HG03565 (cell line): Measurements from ENCODE around the gene RHOD.

ENCODE experiments used
- ATAC-seq: cut with Tn5 transposase; IDR thresholded peaks from one replicate; pipeline ENCODE4 v1.9.1; 2021; ENCODE audit warnings: mild to moderate bottlenecking, moderate library complexity; ENCODE audit not compliant: unreplicated experiment

Gene RHOD

GRCh38 chr11:67058506-67058905 is 1.9 kb downstream of the RHOD start:
- ATAC-seq, result no peak

GRCh38 chr11:67059671-67060070 is 3.0 kb downstream of the RHOD start:
- no peak for ATAC-seq

GRCh38 chr11:67060111-67060522 is 3.5 kb downstream of the RHOD start:
- ATAC-seq, result no peak

GRCh38 chr11:67062526-67063373 is 6.1 kb downstream of the RHOD start:
- no peak for ATAC-seq

DNA sequence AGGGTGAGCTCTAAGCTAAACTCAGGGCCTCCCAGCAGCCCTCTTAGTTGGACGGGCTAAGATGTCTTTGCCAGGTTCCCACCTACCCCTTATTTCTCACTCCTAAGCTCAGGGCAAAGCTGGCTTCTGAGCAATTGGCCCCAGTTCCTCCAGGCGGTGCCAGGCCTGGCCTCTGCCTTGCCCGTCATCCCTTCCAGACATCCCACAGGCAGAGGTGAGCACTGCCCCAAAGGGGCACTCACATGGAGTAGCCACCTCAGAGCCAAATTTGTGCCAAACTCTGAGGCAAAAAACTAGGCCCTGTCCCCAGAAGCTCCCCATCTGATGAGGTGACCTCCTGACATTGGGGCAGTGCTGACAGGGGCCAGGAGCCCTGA is 9.7 kb downstream of the RHOD start:
- ATAC-seq, result no peak

GRCh38 chr11:67071420-67072284 is 15.0 kb downstream of the RHOD start:
- ATAC-seq, result no peak

DNA sequence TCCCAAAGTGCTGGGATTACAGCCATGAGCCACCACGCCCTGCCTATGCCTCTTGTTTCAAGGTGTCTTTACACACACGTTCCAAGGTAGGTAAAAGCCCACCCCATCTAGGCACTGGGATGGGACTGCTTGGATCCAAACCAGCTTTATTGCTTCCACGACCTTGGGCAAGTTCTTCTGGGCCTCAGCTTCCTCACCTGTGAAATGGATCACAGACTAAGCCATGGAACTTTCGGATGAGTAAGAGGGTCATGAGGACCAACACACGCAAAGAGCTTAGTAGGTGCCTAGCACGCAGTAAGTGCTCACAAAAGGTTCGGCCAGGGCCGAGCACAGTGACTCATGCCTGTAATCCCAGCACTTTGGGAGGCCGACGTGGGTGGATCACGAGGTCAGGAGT is 15.6 kb downstream of the RHOD start:
- no peak for ATAC-seq

GRCh38 chr11:67073908-67074307 is 17.3 kb downstream of the RHOD start:
- ATAC-seq, result no peak

DNA sequence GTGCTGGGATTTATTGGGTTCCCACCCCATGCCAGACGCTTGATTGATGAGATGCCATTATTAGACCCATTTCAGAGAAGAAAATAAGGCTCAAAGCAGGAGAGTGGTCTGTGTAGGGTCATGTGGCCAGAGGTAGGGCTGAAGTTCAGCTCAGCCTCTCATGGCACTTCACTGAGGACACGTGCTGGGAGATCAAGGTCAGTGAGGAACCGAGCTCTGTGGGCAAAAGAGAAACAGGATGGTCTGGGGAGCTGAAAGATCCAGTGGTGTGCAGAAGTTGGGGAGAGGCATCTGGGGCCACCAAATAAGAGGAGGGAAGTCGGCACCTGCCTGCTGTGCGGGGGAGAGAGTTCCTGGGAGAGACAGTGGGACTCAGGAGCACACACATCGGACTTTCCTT is 19.6 kb downstream of the RHOD start:
- no peak for ATAC-seq

- no peak for ATAC-seq
These were observed 22.5 kb downstream of the RHOD start for GRCh38 chr11:67079065-67079705.

DNA sequence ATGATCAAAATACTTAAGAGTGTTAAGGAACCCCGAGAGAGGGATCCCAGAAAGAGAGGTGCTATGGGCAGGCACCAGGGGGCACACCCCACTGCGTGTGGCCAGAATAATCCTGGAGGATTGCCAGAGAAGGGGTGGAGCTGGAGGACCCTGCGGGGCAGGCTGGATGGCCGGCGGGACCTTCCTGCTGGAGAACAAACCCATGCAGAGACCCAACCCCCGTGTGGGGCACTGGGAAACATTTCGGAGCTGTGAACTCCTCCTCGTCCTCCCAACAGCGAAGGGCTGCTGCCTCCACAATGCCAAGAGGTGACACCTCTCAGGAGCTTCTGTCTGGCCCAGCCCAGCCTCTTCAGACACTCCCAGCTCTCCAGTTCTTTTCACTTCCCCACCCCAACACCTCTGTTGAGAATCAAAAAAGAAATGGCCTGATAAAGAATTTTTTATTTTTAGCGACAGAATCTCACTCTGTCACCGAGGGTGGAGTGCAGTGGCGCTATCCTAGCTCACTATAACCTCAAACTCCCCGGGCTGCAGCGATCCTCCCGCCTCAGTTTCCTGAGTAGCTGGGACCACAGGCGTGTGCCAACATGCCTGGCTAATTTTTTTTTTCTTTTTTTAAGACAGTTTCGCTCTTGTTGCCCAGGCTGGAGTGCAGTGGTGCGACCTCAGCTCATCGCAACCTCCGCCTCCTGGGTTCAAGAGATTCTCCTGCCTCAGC is 25.6 kb downstream of the RHOD start:
- ATAC-seq, result no peak

- no peak for ATAC-seq
These were observed 27.2 kb downstream of the RHOD start for GRCh38 chr11:67083786-67084366.

GRCh38 chr11:67085617-67086016 is 29.0 kb downstream of the RHOD start:
- ATAC-seq, result no peak

GRCh38 chr11:67090717-67091116 is 34.1 kb downstream of the RHOD start:
- no peak for ATAC-seq

DNA sequence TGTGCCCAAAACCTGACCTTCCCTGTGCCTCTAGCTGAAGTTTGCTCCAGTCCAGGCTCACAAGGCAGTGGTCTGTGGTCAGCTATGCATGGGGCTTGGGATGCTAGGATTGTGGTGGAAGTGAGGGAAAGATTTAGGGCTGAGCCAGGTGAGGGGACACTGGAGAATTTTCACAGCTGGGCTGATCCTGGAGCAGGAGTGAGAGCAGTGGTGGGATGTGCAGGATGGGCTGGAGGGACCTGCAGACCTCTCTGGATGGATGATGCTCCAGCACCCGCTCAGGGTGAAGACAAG is 38.5 kb downstream of the RHOD start:
- ATAC-seq, result no peak

DNA sequence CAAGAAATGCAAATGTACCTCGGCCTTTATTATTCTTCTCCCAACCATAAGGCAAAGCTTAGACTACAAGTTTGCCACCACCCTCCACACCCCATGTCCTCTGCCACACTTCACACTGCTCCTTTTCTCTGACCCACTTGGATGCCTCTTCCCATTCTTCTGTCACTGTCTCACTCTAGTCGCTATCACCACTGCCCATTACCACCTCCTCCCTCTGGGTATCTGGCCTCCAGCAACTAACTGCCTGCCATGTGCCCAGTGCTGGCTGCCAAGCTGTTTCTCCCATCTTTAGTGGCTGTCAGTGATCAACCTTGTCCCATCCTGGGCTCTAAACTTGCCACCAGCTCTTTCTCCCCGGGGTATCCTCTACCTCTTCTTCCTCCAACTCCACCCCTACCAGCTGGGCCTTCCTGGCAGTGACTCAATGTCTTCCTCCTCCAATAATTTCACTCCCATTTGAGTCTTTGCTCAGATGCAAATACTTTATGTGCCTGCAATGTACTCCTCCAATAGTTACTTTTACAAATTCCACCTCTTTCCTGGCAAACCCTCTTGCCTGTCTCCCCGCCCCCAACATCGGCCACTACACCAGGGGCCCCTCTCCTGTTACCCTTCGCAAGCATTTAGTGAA is 42.3 kb downstream of the RHOD start:
- no peak for ATAC-seq

DNA sequence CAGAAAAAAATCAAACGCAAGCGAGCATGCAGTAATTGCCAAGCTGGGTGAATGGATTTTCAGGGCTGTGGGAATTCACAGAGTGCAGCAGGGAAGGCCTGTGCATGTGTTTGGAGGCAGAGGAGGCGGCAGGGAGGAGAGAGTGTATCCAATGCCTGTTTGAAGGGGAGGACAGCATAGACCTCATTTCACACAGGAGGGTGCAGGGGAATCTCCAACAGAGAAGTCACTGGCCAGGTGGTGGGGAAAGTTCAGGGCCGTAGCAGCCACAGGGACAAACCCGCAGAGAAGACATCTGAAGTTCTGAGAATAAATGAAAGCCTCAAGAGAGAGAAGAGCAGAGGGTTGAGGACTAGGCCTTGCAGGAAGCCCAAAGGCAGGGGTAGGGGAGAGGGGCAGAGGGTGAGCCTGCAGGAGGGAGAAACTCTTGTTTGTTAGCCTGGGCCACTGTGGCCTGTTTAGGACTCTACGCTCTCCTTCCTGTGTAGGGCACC is 43.2 kb downstream of the RHOD start:
- ATAC-seq, result no peak

- ATAC-seq, result no peak
These were observed 46.0 kb downstream of the RHOD start for GRCh38 chr11:67102664-67103063.

GRCh38 chr11:67105964-67106363 is 49.3 kb downstream of the RHOD start:
- ATAC-seq, result no peak

DNA sequence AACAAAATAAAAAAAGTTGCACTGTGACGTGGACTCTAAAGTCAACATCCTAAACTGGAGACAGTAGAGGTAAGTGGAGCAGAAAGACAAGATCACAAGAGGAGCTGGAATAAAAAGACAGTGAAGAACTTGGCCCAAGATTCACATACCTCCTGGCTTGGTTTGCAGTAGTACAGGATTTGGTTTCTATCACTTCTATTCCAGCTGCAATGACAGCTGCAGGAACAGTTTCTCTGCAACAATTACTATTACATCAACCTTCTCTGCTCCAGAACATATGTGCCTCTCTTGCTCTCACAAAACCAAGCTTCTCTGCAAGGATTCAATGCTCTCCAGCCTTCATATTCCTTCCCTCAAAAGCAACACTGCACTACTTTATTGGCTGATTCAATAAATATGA is 54.6 kb downstream of the RHOD start:
- no peak for ATAC-seq
